ENCODE results near the gene PPP1R27. TPM values are rescaled to one million over a fixed set of nuclear protein-coding genes. Genes with fewer than 3 reads are reported as not detected.

PPP1R27 gene
- polyA plus RNA-seq, 3 donors: 0.22 to 1.5 (median 0.33) TPM

DNA sequence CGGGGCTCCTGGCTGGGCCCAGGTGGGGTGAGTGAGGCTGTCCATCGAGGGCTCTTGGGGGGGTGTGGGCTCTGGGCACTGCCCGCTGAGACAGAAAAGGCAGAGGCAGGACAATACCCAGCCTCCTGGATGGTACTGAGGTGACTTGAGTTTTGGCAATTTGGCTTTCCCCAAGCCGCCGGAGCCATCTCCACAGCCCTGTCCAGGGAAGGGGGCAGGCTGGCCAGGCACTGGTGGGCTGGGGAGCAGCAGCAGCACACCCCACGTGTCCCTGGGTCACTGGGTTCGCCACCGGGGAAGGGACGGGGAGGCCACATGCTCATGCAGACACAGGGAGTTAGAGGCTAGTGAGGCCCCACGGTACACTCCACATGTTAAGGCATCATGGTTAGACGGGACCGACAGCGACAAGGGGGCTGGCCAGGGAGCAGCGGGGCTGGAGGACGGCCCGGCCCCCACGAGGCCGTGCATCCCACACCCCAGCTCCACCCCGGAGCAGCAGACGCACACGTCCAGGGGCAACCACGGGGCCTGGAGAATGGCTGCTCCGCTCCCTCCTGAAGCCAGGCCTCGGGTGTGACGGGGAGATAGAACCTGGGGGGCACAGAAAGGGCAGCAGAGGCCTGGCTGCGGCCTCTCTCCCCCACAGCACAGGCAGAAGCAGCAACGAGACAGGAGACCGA lies 33.3 kb upstream of the PPP1R27 start:
- Mint-ChIP-seq H3K4me1 (peaks cover 35% of the 10 kb centered on the region), H3K9me3 (no peaks in the 10 kb centered on the region), H3K27me3 (ENCODE audit: low read depth in 3 of 3) (no peaks in the 10 kb centered on the region), H3K36me3 (peaks cover 20 to 34% of the 10 kb centered on the region in 2 donors), H3K27ac (peak overlapping the region in 2 of 7 donors; percentile 3 to 36), H3K4me3 (no peak overlapping the region)
- Histone ChIP-seq H3K79me2 (ENCODE audit: insufficient read depth, low read length) (peaks cover 77% of the 10 kb centered on the region), H3K4me2 (replicated peaks; ENCODE audit: extremely low read depth, low read length, poor library complexity, severe bottlenecking) (no peak overlapping the region), H3K27ac (ENCODE audit: low read depth in 1 of 2, low read length in 2 of 2) (peak overlapping the region in 1 of 2 donors; percentile 31), H3K9ac (ENCODE audit: insufficient read depth, low read length, poor library complexity, severe bottlenecking) (no peak overlapping the region), H3K27me3 (ENCODE audit: control insufficient read depth in 2 of 2, insufficient read depth in 2 of 2, low read length in 2 of 2) (no peaks in the 10 kb centered on the region), H4K20me1 (ENCODE audit: insufficient read depth, low read length) (peaks cover 61% of the 10 kb centered on the region), H3K4me1 (ENCODE audit: control insufficient read depth in 1 of 2, insufficient read depth in 2 of 2, low read length in 2 of 2) (peaks cover 34 to 54% of the 10 kb centered on the region in 2 donors), H3K9me3 (replicated peaks in 1 of 2; ENCODE audit: control insufficient read depth in 1 of 2, insufficient read depth in 1 of 2, low read length in 2 of 2) (no peaks in the 10 kb centered on the region), H2AFZ (ENCODE audit: insufficient read depth, low read depth, low read length, poor library complexity, severe bottlenecking) (no peak overlapping the region), H3K36me3 (replicated peaks in 1 of 2; ENCODE audit: control insufficient read depth in 1 of 2, insufficient read depth in 2 of 2, low read length in 2 of 2) (peaks cover 23 to 24% of the 10 kb centered on the region in 2 donors), H3K4me3 (replicated peaks in 1 of 3; ENCODE audit: low read depth in 2 of 3, low read length in 3 of 3) (no peak overlapping the region)
- intact Hi-C loops (cut with micrococcal nuclease): loop anchor here in 1 of 2 donors (10.0 kb wide), 1 partner anchor 47 kb away; the partner anchor contains the start of genes PCYT2 and SIRT7
- no peak for TF ChIP-seq CTCF (IDR thresholded peaks at IDR 0.05)
- WGBS (ENCODE audit: insufficient coverage): 84% methylated on average over 21 of the region's 28 CpGs
- no peak for DNase-seq

- H3K27ac ChIP-seq (ENCODE audit: low read depth in 1 of 2, low read length in 2 of 2): peak overlapping the region in 1 of 2 donors; percentile 31
- WGBS (ENCODE audit: insufficient coverage): 39% methylated on average over 22 of the region's 23 CpGs
These were observed 32.5 kb upstream of the PPP1R27 start for GRCh38 chr17:81867170-81867990.

More at GRCh38 chr17:81867170-81867990, 32.5 kb upstream of the PPP1R27 start:
- DNase-seq: no peak
- Histone ChIP-seq H3K9ac (ENCODE audit: insufficient read depth, low read length, poor library complexity, severe bottlenecking) (no peak overlapping the region), H3K79me2 (ENCODE audit: insufficient read depth, low read length) (peaks cover 82% of the 10 kb centered on the region), H3K36me3 (replicated peaks in 1 of 2; ENCODE audit: control insufficient read depth in 1 of 2, insufficient read depth in 2 of 2, low read length in 2 of 2) (peaks cover 23 to 24% of the 10 kb centered on the region in 2 donors), H3K4me2 (replicated peaks; ENCODE audit: extremely low read depth, low read length, poor library complexity, severe bottlenecking) (no peak overlapping the region), H3K27me3 (ENCODE audit: control insufficient read depth in 2 of 2, insufficient read depth in 2 of 2, low read length in 2 of 2) (no peaks in the 10 kb centered on the region), H2AFZ (ENCODE audit: insufficient read depth, low read depth, low read length, poor library complexity, severe bottlenecking) (no peak overlapping the region), H4K20me1 (ENCODE audit: insufficient read depth, low read length) (peaks cover 65% of the 10 kb centered on the region), H3K9me3 (replicated peaks in 1 of 2; ENCODE audit: control insufficient read depth in 1 of 2, insufficient read depth in 1 of 2, low read length in 2 of 2) (no peaks in the 10 kb centered on the region), H3K4me1 (ENCODE audit: control insufficient read depth in 1 of 2, insufficient read depth in 2 of 2, low read length in 2 of 2) (peaks cover 36 to 55% of the 10 kb centered on the region in 2 donors), H3K4me3 (replicated peaks in 1 of 3; ENCODE audit: low read depth in 2 of 3, low read length in 3 of 3) (no peak overlapping the region)
- Mint-ChIP-seq H3K27me3 (ENCODE audit: low read depth in 3 of 3) (no peaks in the 10 kb centered on the region), H3K9me3 (no peaks in the 10 kb centered on the region), H3K4me1 (peaks cover 36% of the 10 kb centered on the region), H3K4me3 (no peak overlapping the region), H3K27ac (peak overlapping the region in 6 of 7 donors; percentile 30 to 78 (median 51)), H3K36me3 (peaks cover 20 to 38% of the 10 kb centered on the region in 2 donors)
- intact Hi-C loops (cut with micrococcal nuclease): loop anchor here in 1 of 2 donors (10.0 kb wide), 1 partner anchor 47 kb away; the partner anchor contains the start of genes PCYT2 and SIRT7
- TF ChIP-seq CTCF (IDR thresholded peaks at IDR 0.05): no peak
